PFSK-1 (cell line): Measurements from ENCODE around the gene ADAMTS15.

Experiments used
- POLR2AphosphoS5 ChIP-seq: IDR thresholded peaks from 2 replicates; pipeline ENCODE4 v1.6.1; 2012; ENCODE audit warnings: low read depth, mild to moderate bottlenecking, control low read depth, low read length, moderate library complexity
- REST ChIP-seq, 2 experiments: IDR thresholded peaks; 2 replicates each; pipeline versions ENCODE4 v1.6.1 to v1.8.0; 2011 to 2012; ENCODE audit warnings: low read depth in 2 of 2, low read length in 2 of 2, control low read depth in 1 of 2, inconsistent platforms in 1 of 2, mild to moderate bottlenecking in 1 of 2, moderate library complexity in 1 of 2; ENCODE audit not compliant: insufficient read depth in 1 of 2

GRCh38 chr11:130403967-130404366 is 44.5 kb upstream of the ADAMTS15 start:
- TF ChIP-seq POLR2AphosphoS5 = no peak
- TF ChIP-seq REST (IDR thresholded peaks at IDR 0.05; ENCODE audit: insufficient read depth in 1 of 2, low read depth in 2 of 2, low read length in 2 of 2) = no peak
